Suprapubic skin (tissue), 4 donors: ENCODE results near the gene GNAT1. TPM values are rescaled to one million over a fixed set of nuclear protein-coding genes. Genes with fewer than 3 reads are reported as not detected.

Source experiments
- DNase-seq, 2 donors: peaks; one replicate each; pipeline ENCODE4 v3.0.0-alpha.2; 2019; ENCODE audit warnings: low spot score in 2 of 2
- H3K27ac ChIP-seq: fragments of 200-600 bp; sonication (generic); one replicate; pipeline ENCODE4 v1.5.1; 2019
- H3K27me3 ChIP-seq: fragments of 200-600 bp; sonication (generic); one replicate; pipeline ENCODE4 v1.5.1; 2019
- H3K36me3 ChIP-seq: fragments of 200-600 bp; sonication (generic); one replicate; pipeline ENCODE4 v1.5.1; 2019
- H3K4me1 ChIP-seq: fragments of 200-600 bp; sonication (generic); one replicate; pipeline ENCODE4 v1.5.1; 2019
- H3K4me3 ChIP-seq: fragments of 200-600 bp; sonication (generic); one replicate; pipeline ENCODE4 v1.5.1; 2019; ENCODE audit warnings: mild to moderate bottlenecking
- H3K9me3 ChIP-seq: fragments of 200-600 bp; sonication (generic); one replicate; pipeline ENCODE4 v1.5.1; 2019
- EP300 ChIP-seq: sonication (generic); formaldehyde crosslinking; IDR thresholded peaks from one replicate; pipeline ENCODE4 v1.6.1; 2017; ENCODE audit warnings: antibody characterized with exemption
- POLR2A ChIP-seq, 2 donors: fragments of 450-650 bp; IDR thresholded peaks; one replicate each; pipeline ENCODE4 v1.6.1; 2017; ENCODE audit warnings: antibody characterized with exemption in 2 of 2, mild to moderate bottlenecking in 2 of 2, moderate library complexity in 2 of 2
- POLR2AphosphoS5 ChIP-seq, 3 donors: sonication (generic); formaldehyde crosslinking; IDR thresholded peaks; one replicate each; pipeline ENCODE4 v1.6.1; 2017; ENCODE audit warnings: antibody characterized with exemption in 3 of 3
- WGBS: methylation state at CpG from one replicate; pipeline ENCODE4 v1.1.5; 2018; 5-methylcytosine and 5-hydroxymethylcytosine counted together
- total RNA-seq, 4 donors: library from RNA; depleted of rRNA; stranded (reverse); fragments of >200 nt; gene quantifications; one replicate each; pipeline ENCODE4 v1.1.0, GENCODE V29; 2016
- TF ChIP-seq, protein P1 (sequence below), 2 donors: fragments of 200-600 bp in 1 of 2; fragments of 450-650 bp in 1 of 2; sonication (generic) in 1 of 2; IDR thresholded peaks; one replicate each; pipeline ENCODE4 v1.5.1; 2016 to 2019; ENCODE audit warnings: antibody characterized with exemption in 2 of 2, mild to moderate bottlenecking in 1 of 2, moderate library complexity in 1 of 2

Gene GNAT1
- total RNA-seq, 4 donors from 2014 or later, result 0.64 TPM; not detected in 3

- Histone ChIP-seq H3K27ac (peak overlapping the region; percentile 90), H3K9me3 (no peaks in the 10 kb centered on the region), H3K36me3 (no peaks in the 10 kb centered on the region), H3K27me3 (peaks cover 7% of the 10 kb centered on the region), H3K4me3 (peak overlapping the region; percentile 64), H3K4me1 (peaks cover 90% of the 10 kb centered on the region)
- TF ChIP-seq EP300 (no peak), POLR2A (IDR thresholded peaks at IDR 0.05) (no peak), POLR2AphosphoS5 (IDR thresholded peaks at IDR 0.05) (no peak)
- TF ChIP-seq, protein P1, sequence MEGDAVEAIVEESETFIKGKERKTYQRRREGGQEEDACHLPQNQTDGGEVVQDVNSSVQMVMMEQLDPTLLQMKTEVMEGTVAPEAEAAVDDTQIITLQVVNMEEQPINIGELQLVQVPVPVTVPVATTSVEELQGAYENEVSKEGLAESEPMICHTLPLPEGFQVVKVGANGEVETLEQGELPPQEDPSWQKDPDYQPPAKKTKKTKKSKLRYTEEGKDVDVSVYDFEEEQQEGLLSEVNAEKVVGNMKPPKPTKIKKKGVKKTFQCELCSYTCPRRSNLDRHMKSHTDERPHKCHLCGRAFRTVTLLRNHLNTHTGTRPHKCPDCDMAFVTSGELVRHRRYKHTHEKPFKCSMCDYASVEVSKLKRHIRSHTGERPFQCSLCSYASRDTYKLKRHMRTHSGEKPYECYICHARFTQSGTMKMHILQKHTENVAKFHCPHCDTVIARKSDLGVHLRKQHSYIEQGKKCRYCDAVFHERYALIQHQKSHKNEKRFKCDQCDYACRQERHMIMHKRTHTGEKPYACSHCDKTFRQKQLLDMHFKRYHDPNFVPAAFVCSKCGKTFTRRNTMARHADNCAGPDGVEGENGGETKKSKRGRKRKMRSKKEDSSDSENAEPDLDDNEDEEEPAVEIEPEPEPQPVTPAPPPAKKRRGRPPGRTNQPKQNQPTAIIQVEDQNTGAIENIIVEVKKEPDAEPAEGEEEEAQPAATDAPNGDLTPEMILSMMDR (IDR thresholded peaks at IDR 0.05), result no peak
- WGBS, result 60% methylated on average over 3 of the region's 10 CpGs
- DNase-seq, result no peak
Measured at GRCh38 chr3:50158530-50159146, 32.8 kb upstream of the GNAT1 start.

DNA sequence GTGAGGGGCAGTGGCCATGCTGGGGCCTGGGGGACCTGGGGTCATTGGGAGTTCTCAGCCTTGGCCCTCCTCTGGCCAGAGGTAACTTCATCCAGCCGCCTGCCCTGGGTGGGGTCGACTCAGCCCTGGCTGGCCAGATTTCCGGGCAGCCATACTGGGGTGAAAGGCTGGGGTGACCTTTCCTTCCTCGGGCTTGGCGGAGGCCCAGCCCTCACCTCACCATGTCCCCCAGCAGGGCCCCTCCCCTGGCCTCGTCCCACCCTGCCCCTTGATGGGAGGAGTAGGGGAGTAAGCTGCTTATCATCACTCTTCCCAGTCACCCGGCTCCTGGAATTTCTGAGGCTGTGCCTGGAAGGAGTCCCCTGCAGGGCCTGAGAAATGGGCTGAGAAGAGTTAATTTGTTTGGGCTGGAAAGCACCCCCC is 30.8 kb upstream of the GNAT1 start:
- no peak for DNase-seq
- H3K4me1 ChIP-seq, result peaks cover 96% of the 10 kb centered on the region
- H3K27ac ChIP-seq, result peak overlapping the region; percentile 74
- TF ChIP-seq POLR2AphosphoS5 (IDR thresholded peaks at IDR 0.05), result no peak
- TF ChIP-seq, protein P1 (IDR thresholded peaks at IDR 0.05), result no peak
- no peak for TF ChIP-seq EP300
- no peak for TF ChIP-seq POLR2A (IDR thresholded peaks at IDR 0.05)
- peaks cover 5% of the 10 kb centered on the region for H3K27me3 ChIP-seq
- H3K4me3 ChIP-seq, result no peak overlapping the region
- no peaks in the 10 kb centered on the region for H3K36me3 ChIP-seq
- no peaks in the 10 kb centered on the region for H3K9me3 ChIP-seq
- WGBS, result no CpG with 5 or more reads among the region's 7 CpGs

DNA sequence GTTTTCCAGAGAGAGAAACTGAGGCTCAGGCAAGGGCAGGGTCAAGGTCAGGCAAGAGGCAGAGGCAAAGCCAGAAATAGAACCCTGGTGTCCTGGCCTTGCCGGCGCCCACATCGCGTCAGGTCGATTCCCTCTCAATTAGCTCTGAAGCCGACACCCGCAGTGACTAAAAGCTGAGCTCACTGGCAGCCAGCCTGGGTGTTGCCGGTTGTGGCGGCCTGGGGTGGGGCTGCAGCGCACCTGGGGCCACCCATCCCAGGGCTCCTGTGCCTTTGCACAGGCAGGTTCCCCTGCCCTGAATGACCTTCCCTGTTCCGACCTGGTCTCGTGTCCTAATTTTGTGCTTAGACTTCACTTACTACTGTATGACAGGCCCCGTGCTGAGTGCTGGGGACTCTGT is 30.1 kb upstream of the GNAT1 start:
- Histone ChIP-seq H3K27me3 (no peaks in the 10 kb centered on the region), H3K9me3 (no peaks in the 10 kb centered on the region), H3K27ac (peak overlapping the region; percentile 74), H3K4me3 (no peak overlapping the region), H3K36me3 (no peaks in the 10 kb centered on the region), H3K4me1 (peaks cover 98% of the 10 kb centered on the region)
- TF ChIP-seq EP300 (no peak), POLR2A (IDR thresholded peaks at IDR 0.05) (no peak)
- TF ChIP-seq, protein P1 (IDR thresholded peaks at IDR 0.05), result no peak
- WGBS, result 80% methylated on average over 1 of the region's 13 CpGs
- no peak for DNase-seq

DNA sequence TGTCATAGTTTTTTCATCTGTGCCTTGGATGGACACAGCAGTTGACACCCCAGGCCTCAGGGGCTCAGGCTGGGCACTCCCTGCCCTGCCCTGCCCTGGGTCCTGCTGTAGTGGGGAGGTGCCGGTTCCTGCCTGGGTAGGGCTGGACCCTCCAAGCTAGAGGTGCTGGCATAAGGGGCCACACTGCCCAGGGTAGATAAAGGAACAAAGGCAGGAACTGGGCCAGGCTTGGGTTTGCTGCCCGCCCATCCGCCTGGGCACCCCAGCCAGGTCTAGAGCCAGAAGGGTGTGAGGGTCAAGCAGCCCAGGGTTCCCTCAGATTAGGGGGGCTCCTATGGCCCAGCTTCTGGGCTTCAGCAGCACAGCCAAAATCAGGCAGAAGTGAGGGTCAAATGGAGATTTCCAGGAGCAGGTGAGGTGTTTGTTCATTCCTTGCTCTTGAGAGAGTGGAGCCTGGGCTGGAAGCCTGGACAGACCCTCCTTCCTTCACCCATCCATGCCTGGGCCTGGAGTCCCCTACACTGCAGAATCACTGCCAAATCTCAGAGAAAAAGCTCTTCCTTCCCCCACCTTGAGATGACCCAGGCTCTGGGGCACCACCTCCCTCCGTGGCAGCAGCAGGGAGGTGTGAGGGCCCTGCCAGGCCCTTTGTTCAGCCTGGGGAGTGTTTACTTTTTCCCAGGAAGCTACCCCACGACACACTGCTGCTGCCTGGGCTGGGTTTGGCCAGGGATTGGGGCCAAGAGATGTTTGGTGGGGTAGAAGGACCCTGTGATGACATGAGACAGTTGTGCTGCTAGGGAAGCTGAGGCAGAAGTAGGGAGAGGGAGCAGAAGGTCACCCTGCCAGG is 29.2 kb upstream of the GNAT1 start:
- no peak for DNase-seq
- Histone ChIP-seq H3K9me3 (no peaks in the 10 kb centered on the region), H3K4me1 (peaks cover 100% of the 10 kb centered on the region), H3K36me3 (no peaks in the 10 kb centered on the region), H3K4me3 (no peak overlapping the region), H3K27me3 (no peaks in the 10 kb centered on the region), H3K27ac (peak overlapping the region; percentile 74)
- WGBS, result 43% methylated on average over 3 of the region's 5 CpGs
- TF ChIP-seq POLR2AphosphoS5 (IDR thresholded peaks at IDR 0.05), result no peak
- TF ChIP-seq, protein P1 (IDR thresholded peaks at IDR 0.05), result no peak
- TF ChIP-seq POLR2A (IDR thresholded peaks at IDR 0.05), result no peak
- TF ChIP-seq EP300, result no peak
